Measurements from ENCODE around the gene SUSD5.
"Not testable (repeated sequence)": the region's sequence is repeated elsewhere in the genome, so short reads cannot be mapped to it uniquely, and the experiment has no call there.

The SUSD5 gene

GRCh38 chr3:33187368-33187634 lies 31.3 kb downstream of the SUSD5 start:
- no peak for DNase-seq

GRCh38 chr3:33186524-33187367 lies 31.9 kb downstream of the SUSD5 start:
- DNase-seq = no peak

- no peak for DNase-seq
These were observed 33.7 kb downstream of the SUSD5 start for GRCh38 chr3:33184863-33185262.

GRCh38 chr3:33181641-33182040 lies 37.0 kb downstream of the SUSD5 start:
- DNase-seq = not testable (repeated sequence)

- DNase-seq = no peak
These were observed 37.4 kb downstream of the SUSD5 start for GRCh38 chr3:33181229-33181628.

- no peak for DNase-seq
These were observed 39.5 kb downstream of the SUSD5 start for GRCh38 chr3:33179132-33179531.

- no peak for DNase-seq
These were observed 43.7 kb downstream of the SUSD5 start for GRCh38 chr3:33174711-33175414.

GRCh38 chr3:33174095-33174494 lies 44.5 kb downstream of the SUSD5 start:
- DNase-seq = no peak

GRCh38 chr3:33173672-33174071 lies 44.9 kb downstream of the SUSD5 start:
- DNase-seq = no peak

- no peak for DNase-seq
These were observed 45.5 kb downstream of the SUSD5 start for GRCh38 chr3:33173103-33173502.

- DNase-seq = peak; percentile 17
These were observed 47.0 kb downstream of the SUSD5 start for GRCh38 chr3:33171580-33171979.

- DNase-seq = no peak
These were observed 48.1 kb downstream of the SUSD5 start for GRCh38 chr3:33170531-33170930.

- no peak for DNase-seq
These were observed 50.8 kb downstream of the SUSD5 start for GRCh38 chr3:33167716-33168336.

GRCh38 chr3:33167284-33167683 lies 51.3 kb downstream of the SUSD5 start:
- DNase-seq = no peak

GRCh38 chr3:33166095-33166494 lies 52.5 kb downstream of the SUSD5 start:
- no peak for DNase-seq

- DNase-seq = no peak
These were observed 53.2 kb downstream of the SUSD5 start for GRCh38 chr3:33165372-33165771.

GRCh38 chr3:33162621-33163020 lies 56.0 kb downstream of the SUSD5 start:
- not testable (repeated sequence) for DNase-seq

GRCh38 chr3:33159981-33160380 lies 58.6 kb downstream of the SUSD5 start:
- no peak for DNase-seq

- no peak for DNase-seq
These were observed 59.4 kb downstream of the SUSD5 start for GRCh38 chr3:33159234-33159633.

GRCh38 chr3:33155301-33155700 lies 63.3 kb downstream of the SUSD5 start:
- no peak for DNase-seq

GRCh38 chr3:33153782-33154181 lies 64.8 kb downstream of the SUSD5 start:
- DNase-seq = no peak

- no peak for DNase-seq
These were observed 65.9 kb downstream of the SUSD5 start for GRCh38 chr3:33152363-33153360.

GRCh38 chr3:33149342-33149741 lies 69.3 kb downstream of the SUSD5 start:
- peak; percentile 77 for DNase-seq

All from hematopoietic multipotent progenitor cell treated with erythropoietin and hydrocortisone succinate and interleukin-3 and kit ligand, for 4 days (in vitro differentiated cells).